Measurements from ENCODE around the gene ADAM15.

DNA sequence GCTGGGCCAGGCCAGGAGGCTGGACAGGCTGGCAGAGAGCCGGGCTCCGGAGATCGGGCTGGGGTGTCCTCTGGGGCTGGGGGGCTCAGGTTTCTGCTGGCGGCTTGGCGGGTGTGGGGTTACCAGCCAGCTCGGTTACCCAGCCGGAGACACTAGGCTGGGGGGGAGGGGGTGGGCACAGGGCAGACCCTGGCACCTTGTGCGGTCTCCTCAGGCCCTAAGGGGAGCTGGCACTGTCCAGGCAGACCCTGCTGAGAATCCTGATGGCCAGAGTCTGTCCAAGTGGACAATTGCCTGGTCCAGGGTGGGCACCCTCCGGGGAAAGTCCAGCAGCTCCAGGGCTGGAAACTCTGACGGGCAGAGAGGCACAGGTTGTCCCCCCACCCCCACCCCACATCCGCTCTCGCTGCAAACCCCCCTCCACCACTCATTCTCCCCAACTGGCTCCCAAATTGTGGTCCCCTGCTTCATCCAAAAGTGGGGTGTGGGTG is 41.9 kb upstream of the ADAM15 start:
- TF ChIP-seq, protein P1, sequence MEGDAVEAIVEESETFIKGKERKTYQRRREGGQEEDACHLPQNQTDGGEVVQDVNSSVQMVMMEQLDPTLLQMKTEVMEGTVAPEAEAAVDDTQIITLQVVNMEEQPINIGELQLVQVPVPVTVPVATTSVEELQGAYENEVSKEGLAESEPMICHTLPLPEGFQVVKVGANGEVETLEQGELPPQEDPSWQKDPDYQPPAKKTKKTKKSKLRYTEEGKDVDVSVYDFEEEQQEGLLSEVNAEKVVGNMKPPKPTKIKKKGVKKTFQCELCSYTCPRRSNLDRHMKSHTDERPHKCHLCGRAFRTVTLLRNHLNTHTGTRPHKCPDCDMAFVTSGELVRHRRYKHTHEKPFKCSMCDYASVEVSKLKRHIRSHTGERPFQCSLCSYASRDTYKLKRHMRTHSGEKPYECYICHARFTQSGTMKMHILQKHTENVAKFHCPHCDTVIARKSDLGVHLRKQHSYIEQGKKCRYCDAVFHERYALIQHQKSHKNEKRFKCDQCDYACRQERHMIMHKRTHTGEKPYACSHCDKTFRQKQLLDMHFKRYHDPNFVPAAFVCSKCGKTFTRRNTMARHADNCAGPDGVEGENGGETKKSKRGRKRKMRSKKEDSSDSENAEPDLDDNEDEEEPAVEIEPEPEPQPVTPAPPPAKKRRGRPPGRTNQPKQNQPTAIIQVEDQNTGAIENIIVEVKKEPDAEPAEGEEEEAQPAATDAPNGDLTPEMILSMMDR (IDR thresholded peaks at IDR 0.05 in 4 of 5, conservative IDR thresholded peaks at IDR 0.05 in 1 of 5): no peak
- no peak for TF ChIP-seq POLR2A (IDR thresholded peaks at IDR 0.05)
